B cell (primary cell): Measurements from ENCODE around the gene SLC44A3. TPM values are rescaled to one million over a fixed set of nuclear protein-coding genes. Genes with fewer than 3 reads are reported as not detected.

ENCODE experiments used
- ATAC-seq: fragments of 200-7000 bp; cut with Tn5 transposase; one replicate; pipeline ENCODE4 v1.10.0; 2021; ENCODE audit warnings: low read depth, mild to moderate bottlenecking, moderate number of reproducible peaks, moderate library complexity
- CTCF ChIA-PET: fragments of 350-600 bp; sonication (Branson Sonifier 250); formaldehyde crosslinking; loops from one replicate; lab custom pipeline; 2021; ENCODE audit warnings: antibody characterized with exemption, inconsistent platforms; lab: Charles Lee
- POLR2A ChIA-PET: fragments of 350-600 bp; sonication (Branson Sonifier 250); formaldehyde crosslinking; loops from one replicate; lab custom pipeline; 2021; ENCODE audit warnings: antibody characterized with exemption; lab: Charles Lee
- DNase-seq: peaks from one replicate; pipeline ENCODE4 v3.0.0; 2013
- H2AFZ ChIP-seq: 2 replicates; pipeline ENCODE4 v1.6.1; 2012; ENCODE audit warnings: mild to moderate bottlenecking, low read depth, low read length; ENCODE audit not compliant: insufficient read depth, poor library complexity, severe bottlenecking
- H3K27ac ChIP-seq, 2 donors: 1 replicate in 1 of 2; 2 replicates in 1 of 2; pipeline ENCODE4 v1.5.1; 2012 to 2013; ENCODE audit warnings: low read length in 2 of 2, mild to moderate bottlenecking in 2 of 2, moderate library complexity in 1 of 2
- H3K27me3 ChIP-seq, 4 experiments: fragments of 200-600 bp in 1 of 4; sonication (generic) in 1 of 4; replicated peaks in 1 of 4; 1 replicate in 2 of 4; 2 replicates in 2 of 4; pipeline versions ENCODE4 v1.6.1 to v1.7.0; 2013 to 2016; ENCODE audit warnings: low read length in 3 of 4, mild to moderate bottlenecking in 2 of 4, mixed read lengths in 1 of 4, moderate library complexity in 1 of 4; ENCODE audit not compliant: insufficient read depth in 4 of 4, control insufficient read depth in 3 of 4; ENCODE audit errors: control extremely low read depth in 1 of 4
- H3K36me3 ChIP-seq, 2 experiments: replicated peaks in 1 of 2; 1 replicate in 1 of 2; 2 replicates in 1 of 2; pipeline versions ENCODE4 v1.6.1 to v1.7.1; 2013; ENCODE audit warnings: low read length in 1 of 2; ENCODE audit not compliant: insufficient read depth in 2 of 2, control insufficient read depth in 1 of 2; ENCODE audit errors: control extremely low read depth in 1 of 2, extremely low read depth in 1 of 2
- H3K4me1 ChIP-seq, 2 donors: fragments of 200-600 bp in 1 of 2; sonication (generic) in 1 of 2; 1 replicate in 1 of 2; 2 replicates in 1 of 2; pipeline versions ENCODE4 v1.5.1 to v1.6.1; 2013 to 2017; ENCODE audit warnings: low read length in 2 of 2; ENCODE audit not compliant: control insufficient read depth in 2 of 2, insufficient read depth in 2 of 2
- H3K4me2 ChIP-seq: replicated peaks from 2 replicates; pipeline ENCODE3; 2012; ENCODE audit warnings: mild to moderate bottlenecking, low read depth, low read length; ENCODE audit not compliant: poor library complexity, severe bottlenecking
- H3K4me3 ChIP-seq, 5 experiments: fragments of 200-600 bp in 1 of 5; sonication (generic) in 1 of 5; 1 replicate in 3 of 5; 2 replicates in 2 of 5; pipeline versions ENCODE4 v1.5.1 to v1.7.0; 2011 to 2016; ENCODE audit warnings: low read length in 4 of 5, mild to moderate bottlenecking in 4 of 5, low read depth in 2 of 5, control low read depth in 1 of 5, moderate library complexity in 1 of 5; ENCODE audit not compliant: insufficient read depth in 1 of 5; ENCODE audit errors: control extremely low read depth in 1 of 5, extremely low read depth in 1 of 5
- H3K79me2 ChIP-seq: fragments of 200-600 bp; sonication (generic); one replicate; pipeline ENCODE4 v1.6.0; 2016; ENCODE audit warnings: low read length; ENCODE audit not compliant: control insufficient read depth, insufficient read depth
- H3K9ac ChIP-seq: fragments of 200-600 bp; sonication (generic); 2 replicates; pipeline ENCODE4 v1.6.1; 2017; ENCODE audit warnings: mild to moderate bottlenecking, low read length, moderate library complexity
- H3K9me3 ChIP-seq, 3 donors: one replicate each; pipeline versions ENCODE4 v1.6.1 to v1.7.1; 2013; ENCODE audit warnings: low read length in 2 of 3; ENCODE audit not compliant: control insufficient read depth in 2 of 3, insufficient read depth in 1 of 3; ENCODE audit errors: control extremely low read depth in 1 of 3
- H4K20me1 ChIP-seq: 2 replicates; pipeline ENCODE4 v1.6.0; 2012; ENCODE audit warnings: mild to moderate bottlenecking, low read length; ENCODE audit not compliant: insufficient read depth, control insufficient read depth, poor library complexity, severe bottlenecking
- H3K27ac Mint-ChIP-seq: one replicate; pipeline ENCODE4 v1.8.0; 2021; ENCODE audit warnings: mixed read lengths
- H3K27me3 Mint-ChIP-seq: one replicate; pipeline ENCODE4 v1.8.0; 2021; ENCODE audit warnings: mixed read lengths
- H3K4me1 Mint-ChIP-seq: one replicate; pipeline ENCODE4 v1.8.0; 2021; ENCODE audit warnings: mixed read lengths
- H3K4me3 Mint-ChIP-seq: one replicate; pipeline ENCODE4 v1.8.0; 2021; ENCODE audit warnings: mixed read lengths
- H3K9me3 Mint-ChIP-seq: one replicate; pipeline ENCODE4 v1.8.0; 2022; ENCODE audit warnings: mixed read lengths; ENCODE audit not compliant: insufficient read depth
- CTCF ChIP-seq: fragments of 200-600 bp; IDR thresholded peaks from one replicate; pipeline ENCODE4 v1.8.0; 2022; ENCODE audit warnings: antibody characterized with exemption, mild to moderate bottlenecking
- EZH2 ChIP-seq: IDR thresholded peaks from 2 replicates; pipeline ENCODE4 v1.6.1; 2012; ENCODE audit warnings: borderline replicate concordance, low read depth, mild to moderate bottlenecking, moderate library complexity, low read length; ENCODE audit not compliant: insufficient read depth, poor library complexity, severe bottlenecking
- WGBS: methylation state at CpG from one replicate; pipeline ENCODE4 v1.1.5; 2013; ENCODE audit warnings: missing lambda C conversion rate; ENCODE audit not compliant: insufficient coverage; 5-methylcytosine and 5-hydroxymethylcytosine counted together
- intact Hi-C: fragments of 100-400 bp; cut with micrococcal nuclease; formaldehyde crosslinking; loops from one replicate; pipeline ENCODE4 v1.10.0; 2022
- polyA plus RNA-seq: library from polyadenylated mRNA; depleted of rRNA; stranded (reverse); fragments of >200 nt; gene quantifications from 2 replicates; pipeline ENCODE4 v1.2.3, GENCODE V29; 2012
- total RNA-seq, 2 donors: library from RNA; stranded (reverse); fragments of 120-200 nt in 1 of 2; gene quantifications; 1 replicate in 1 of 2; 2 replicates in 1 of 2; pipeline versions ENCODE4 v1.2.3 to v1.2.4, GENCODE V29; 2013 to 2022

Gene SLC44A3
- total and polyA plus RNA-seq, 2 donors (not counting 1 experiment from before 2014, with no cell fraction given): not detected

- Histone ChIP-seq H4K20me1 (no peaks in the 10 kb centered on the region), H3K36me3 (no peaks in the 10 kb centered on the region), H3K4me1 (peaks cover 19 to 24% of the 10 kb centered on the region in 2 donors), H3K4me3 (no peak overlapping the region), H3K9me3 (no peaks in the 10 kb centered on the region), H3K27ac (no peak overlapping the region), H3K9ac (no peak overlapping the region), H2AFZ (no peak overlapping the region), H3K27me3 (peaks cover 0 to 27% (median 9%) of the 10 kb centered on the region in 4 experiments), H3K4me2 (no peak overlapping the region), H3K79me2 (no peaks in the 10 kb centered on the region)
- H3K4me1 Mint-ChIP-seq: peaks cover 21% of the 10 kb centered on the region
- H3K27me3 Mint-ChIP-seq: peaks cover 22% of the 10 kb centered on the region
- ATAC-seq (no peak), DNase-seq (no peak)
- no peak overlapping the region for H3K4me3 Mint-ChIP-seq
- 94% methylated on average over 7 of the region's 11 CpGs for WGBS
- POLR2A ChIA-PET: no interaction called here
- H3K9me3 Mint-ChIP-seq: no peaks in the 10 kb centered on the region
- intact Hi-C loops: loop anchor here (5.0 kb wide), 3 partner anchors 48 to 1582 kb away; partner anchors contain the start of gene DR1
- no peak overlapping the region for H3K27ac Mint-ChIP-seq
- CTCF ChIA-PET: interaction anchor here (3.4 kb wide), 1 partner anchor 114 kb away, joined by 10 read pairs; no protein-coding TSS in a partner anchor
- no peak for TF ChIP-seq EZH2
- no peak for TF ChIP-seq CTCF
Observed at GRCh38 chr1:94929351-94930217, 109.4 kb downstream of the SLC44A3 start.

DNA sequence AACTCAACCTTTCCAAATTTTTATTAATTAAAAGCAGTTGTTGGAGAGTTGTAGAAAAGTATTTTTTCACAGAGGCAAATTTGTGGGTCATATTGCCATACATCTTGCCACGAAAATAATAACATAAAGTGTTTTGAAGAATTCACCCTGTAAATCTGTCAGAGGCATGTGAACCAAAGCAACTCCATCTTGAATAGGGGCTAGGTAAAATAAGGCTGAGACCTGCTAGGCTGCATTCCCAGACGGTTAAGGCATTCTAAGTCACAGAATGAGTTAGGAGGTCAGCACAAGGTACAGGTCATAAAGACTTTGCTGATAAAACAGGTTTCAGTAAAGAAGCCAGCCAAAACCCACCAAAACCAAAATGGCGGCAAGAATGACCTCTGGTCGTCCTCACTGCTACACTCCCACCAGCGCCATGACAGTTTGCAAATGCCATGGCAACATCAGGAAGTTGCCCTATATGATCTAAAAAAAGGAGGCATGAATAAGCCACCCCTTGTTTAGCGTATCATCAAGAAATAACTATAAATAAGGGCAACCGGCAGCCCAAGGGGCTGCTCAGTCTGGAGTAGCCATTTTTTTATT lies 111.2 kb downstream of the SLC44A3 start:
- 100% methylated on average over 1 of the region's 7 CpGs for WGBS
- H3K9ac ChIP-seq: no peak overlapping the region
- DNase-seq (no peak), ATAC-seq (no peak)
- no peak overlapping the region for H3K4me2 ChIP-seq
- H4K20me1 ChIP-seq: no peaks in the 10 kb centered on the region
- intact Hi-C loops: no loop called here
- no peaks in the 10 kb centered on the region for H3K36me3 ChIP-seq
- H3K9me3 ChIP-seq: no peaks in the 10 kb centered on the region
- H3K4me1 Mint-ChIP-seq: peaks cover 7% of the 10 kb centered on the region
- TF ChIP-seq EZH2 (no peak), CTCF (no peak)
- H3K27me3 Mint-ChIP-seq: peaks cover 8% of the 10 kb centered on the region
- no peak overlapping the region for H3K4me3 Mint-ChIP-seq
- ChIA-PET POLR2A (no interaction called here), CTCF (no interaction called here)
- H3K27ac Mint-ChIP-seq: no peak overlapping the region
- H3K79me2 ChIP-seq: no peaks in the 10 kb centered on the region
- no peak overlapping the region for H2AFZ ChIP-seq
- H3K27me3 ChIP-seq: peaks cover 0 to 13% (median 3%) of the 10 kb centered on the region in 4 experiments
- H3K9me3 Mint-ChIP-seq: no peaks in the 10 kb centered on the region
- H3K27ac ChIP-seq: no peak overlapping the region
- H3K4me1 ChIP-seq: peaks cover 8 to 10% of the 10 kb centered on the region in 2 donors
- no peak overlapping the region for H3K4me3 ChIP-seq
